Activated CD8-positive, alpha-beta memory T cell treated with anti-CD3 and anti-CD28 coated beads for 36 hours (primary cell): ENCODE data around the gene ATP9B. TPM values are rescaled to one million over a fixed set of nuclear protein-coding genes. Genes with fewer than 3 reads are reported as not detected.

Experiments used
- CTCF ChIA-PET: fragments of 350-600 bp; sonication (Branson Sonifier 250); formaldehyde crosslinking; loops from one replicate; lab custom pipeline; 2021; ENCODE audit warnings: antibody characterized with exemption; lab: Charles Lee
- POLR2A ChIA-PET: fragments of 350-600 bp; sonication (Branson Sonifier 250); formaldehyde crosslinking; loops from one replicate; lab custom pipeline; 2021; ENCODE audit warnings: antibody characterized with exemption; lab: Charles Lee
- total RNA-seq, 2 experiments: library from RNA; stranded (reverse); gene quantifications; one replicate each; pipeline ENCODE4 v1.2.3, GENCODE V29; 2021

Gene ATP9B
- total RNA-seq, 2 experiments from 2014 or later = 19.6 to 20.4 TPM

GRCh38 chr18:79421275-79421857, 352.2 kb downstream of the ATP9B start:
- CTCF ChIA-PET = interaction anchor here (0.9 to 1.7 kb wide), 3 partner anchors 13 to 103 kb away, joined by 4 to 5 read pairs (median 4); no protein-coding TSS in a partner anchor

DNA sequence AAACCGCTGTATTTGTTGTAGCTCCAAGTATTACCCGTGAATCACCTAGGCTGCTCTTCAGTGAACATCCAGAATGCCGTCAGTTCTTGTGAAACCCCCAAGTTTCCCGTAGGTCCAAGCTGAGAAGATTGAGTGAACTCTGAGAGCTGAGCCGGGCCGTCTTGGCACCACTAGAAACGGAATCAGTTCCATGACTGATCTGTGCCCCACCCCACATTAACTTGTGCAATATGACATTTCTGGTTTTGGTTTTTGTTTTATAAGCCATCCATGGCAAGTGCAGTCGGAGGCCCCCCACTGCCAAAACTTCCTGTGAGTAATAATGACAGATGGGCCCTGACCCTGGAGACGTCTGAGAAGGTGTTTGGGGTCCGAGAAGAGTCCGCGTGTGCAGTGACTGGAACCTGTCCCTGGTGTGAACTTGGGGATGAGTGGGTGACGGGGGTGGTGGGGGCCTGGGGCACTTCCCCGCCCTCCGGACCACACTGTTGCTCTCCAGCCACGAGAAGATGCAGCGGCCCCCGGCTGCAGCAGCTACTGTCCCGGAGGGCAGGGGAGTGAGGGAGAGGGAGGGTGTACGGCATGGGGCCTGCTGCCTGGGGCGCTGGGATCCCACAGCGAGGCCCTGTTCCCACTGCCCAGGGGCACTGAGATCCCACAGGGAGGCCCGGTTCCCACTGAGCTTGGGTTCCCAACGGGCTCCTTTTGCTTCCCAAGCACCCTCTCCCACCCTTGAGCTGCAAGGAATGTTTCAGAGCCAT, 353.0 kb downstream of the ATP9B start:
- CTCF ChIA-PET = interaction anchor here (0.7 to 1.7 kb wide), 5 partner anchors 12 to 102 kb away, joined by 3 to 5 read pairs (median 4); no protein-coding TSS in a partner anchor
- POLR2A ChIA-PET = interaction anchor here (2.0 kb wide), 1 partner anchor 14 kb away, joined by 8 read pairs; no protein-coding TSS in a partner anchor

More at GRCh38 chr18:79421275-79421857, 352.2 kb downstream of the ATP9B start:
- POLR2A ChIA-PET = interaction anchor here (2.0 kb wide), 1 partner anchor 15 kb away, joined by 8 read pairs; no protein-coding TSS in a partner anchor

GRCh38 chr18:79422783-79423165, 353.6 kb downstream of the ATP9B start:
- CTCF ChIA-PET = interaction anchor here (0.7 to 1.0 kb wide), 2 partner anchors 13 to 14 kb away, joined by 3 to 4 read pairs; no protein-coding TSS in a partner anchor
- POLR2A ChIA-PET = interaction anchor here (2.0 kb wide), 1 partner anchor 13 kb away, joined by 8 read pairs; no protein-coding TSS in a partner anchor

- ChIA-PET CTCF (interaction anchor here (1.0 kb wide), 1 partner anchor 15 kb away, joined by 3 read pairs; no protein-coding TSS in a partner anchor), POLR2A (interaction anchor here (2.0 kb wide), 1 partner anchor 13 kb away, joined by 8 read pairs; no protein-coding TSS in a partner anchor)
These were observed 354.2 kb downstream of the ATP9B start for GRCh38 chr18:79423211-79424007.

GRCh38 chr18:79424008-79424565, 354.9 kb downstream of the ATP9B start:
- POLR2A ChIA-PET = no interaction called here

DNA sequence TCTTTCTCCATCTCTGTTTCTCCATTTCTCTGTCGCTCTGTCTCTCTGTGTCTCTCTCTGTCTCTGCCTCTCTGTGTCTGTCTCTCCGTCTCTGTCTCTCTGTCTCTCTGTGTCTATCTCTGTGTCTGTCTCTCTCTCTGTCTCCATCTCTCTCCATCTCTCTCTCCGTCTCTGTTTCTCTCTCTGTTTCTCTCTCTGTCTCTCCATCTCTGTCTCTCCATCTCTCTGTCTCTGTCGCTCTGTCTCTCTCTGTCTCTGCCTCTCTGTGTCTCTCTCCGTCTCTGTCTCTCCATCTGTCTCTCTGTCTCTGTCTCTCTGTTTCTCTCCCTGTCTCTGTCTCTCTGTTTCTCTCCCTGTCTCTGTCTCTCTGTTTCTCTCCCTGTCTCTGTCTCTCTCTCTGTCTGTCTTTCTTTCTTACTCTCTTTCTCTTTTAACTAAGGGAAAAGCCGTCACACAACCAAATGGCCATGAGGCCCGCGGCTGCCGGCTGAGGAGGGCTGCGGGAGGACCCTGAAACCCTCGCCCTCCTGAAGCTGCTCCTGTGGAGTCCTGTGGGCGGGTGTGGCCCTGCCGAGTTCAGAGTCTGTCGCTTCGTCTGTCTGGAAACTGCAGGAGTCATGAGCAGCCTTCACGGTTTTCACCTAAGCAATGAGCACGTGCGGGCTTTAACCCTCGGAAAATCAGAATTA, 355.8 kb downstream of the ATP9B start:
- POLR2A ChIA-PET = no interaction called here

More at GRCh38 chr18:79424008-79424565, 354.9 kb downstream of the ATP9B start:
- CTCF ChIA-PET = no interaction called here

GRCh38 chr18:79425569-79425886, 356.3 kb downstream of the ATP9B start:
- ChIA-PET CTCF (no interaction called here), POLR2A (no interaction called here)

More for the DNA sequence above, 355.8 kb downstream of the ATP9B start:
- CTCF ChIA-PET = no interaction called here

DNA sequence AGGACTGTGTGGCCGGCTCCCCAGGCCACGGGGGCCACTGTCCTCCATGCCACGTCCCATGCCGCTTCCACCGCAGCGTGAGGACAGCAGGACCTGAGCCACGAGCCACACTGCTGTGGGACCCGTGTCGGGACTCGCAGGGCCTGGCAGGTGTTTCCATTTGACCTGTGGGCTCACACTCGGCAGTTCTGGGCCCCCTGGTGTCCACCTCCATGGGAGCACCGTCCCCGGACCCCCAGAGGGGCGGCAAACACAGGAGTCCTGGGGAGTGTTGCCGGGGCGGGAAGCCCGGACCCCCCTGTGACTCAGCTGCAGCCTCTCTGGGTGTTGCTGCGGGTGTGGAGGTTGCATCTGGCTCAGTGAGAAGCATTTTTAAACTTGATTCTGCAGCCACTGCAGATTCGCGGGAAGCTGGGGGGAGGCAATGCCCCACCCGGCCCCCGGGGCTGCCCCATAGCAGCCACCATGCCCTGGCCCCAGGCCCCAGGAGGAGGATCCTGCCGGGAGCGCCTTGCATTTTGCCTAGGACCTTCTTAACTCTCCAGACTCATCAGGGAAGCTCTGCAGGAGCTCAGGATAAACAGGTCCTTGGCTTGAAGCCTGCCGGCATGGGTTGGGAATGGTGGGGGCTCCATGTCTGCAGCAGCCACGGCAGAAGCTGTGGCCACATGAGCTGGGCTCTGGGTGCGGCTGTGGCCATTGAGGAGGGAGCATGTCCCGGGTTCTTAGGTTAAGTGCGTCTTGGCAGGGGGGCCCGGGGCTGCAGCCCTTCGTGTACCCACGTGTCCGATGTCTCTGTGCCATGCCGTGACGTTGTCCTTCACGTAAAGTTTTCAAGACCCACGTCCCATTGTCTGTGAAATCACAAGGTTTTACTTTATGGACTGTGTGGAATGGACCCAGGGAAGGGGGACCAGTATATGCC, 357.4 kb downstream of the ATP9B start:
- CTCF ChIA-PET = no interaction called here

DNA sequence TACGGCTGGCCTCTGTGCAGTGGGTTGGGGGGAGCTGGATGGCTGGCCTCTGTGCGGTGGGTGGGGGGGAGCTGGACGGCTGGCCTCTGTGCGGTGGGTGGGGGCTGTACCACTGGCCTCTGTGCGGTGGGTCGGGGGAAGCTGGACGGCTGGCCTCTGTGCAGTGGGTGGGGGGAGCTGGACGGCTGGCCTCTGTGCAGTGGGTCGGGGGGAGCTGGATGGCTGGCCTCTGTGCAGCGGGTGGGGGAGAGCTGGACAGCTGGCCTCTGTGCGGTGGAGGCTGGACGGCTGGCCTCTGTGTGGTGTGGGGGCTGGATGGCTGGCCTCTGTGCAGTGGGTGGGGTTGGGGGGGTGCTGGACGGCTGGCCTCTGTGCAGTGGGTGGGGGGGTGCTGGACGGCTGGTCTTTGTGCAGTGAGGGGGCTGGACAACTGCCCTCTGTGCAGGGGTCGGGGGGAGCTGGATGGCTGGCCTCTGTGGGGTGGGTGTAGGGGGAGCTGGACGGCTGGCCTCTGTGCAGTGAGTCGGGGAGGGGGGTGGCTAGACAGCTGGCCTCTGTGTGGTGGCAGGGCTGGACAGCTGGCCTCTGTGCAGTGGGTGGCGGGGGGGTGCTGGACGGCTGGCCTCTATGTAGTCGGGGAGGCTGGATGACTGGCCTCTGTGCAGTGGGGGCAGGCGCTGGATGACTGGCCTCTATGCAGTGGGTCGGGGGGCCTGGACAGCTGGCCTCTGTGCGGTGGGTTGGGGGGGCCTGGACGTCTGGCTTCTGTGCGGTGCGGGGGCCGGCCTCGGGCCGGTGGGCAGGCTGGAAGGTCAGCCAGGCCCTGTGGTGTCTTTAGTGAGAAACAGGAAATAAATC, 358.4 kb downstream of the ATP9B start:
- ChIA-PET POLR2A (no interaction called here), CTCF (no interaction called here)

More for the DNA sequence above, 357.4 kb downstream of the ATP9B start:
- POLR2A ChIA-PET = interaction anchor here (0.6 kb wide), 1 partner anchor 49 kb away, joined by 5 read pairs; no protein-coding TSS in a partner anchor

Other genes starting within 250 kb of the ATP9B start
- under 1 TPM in 1 of 2 experiments, not detected in 1; 0.02 TPM for gene SALL3, start 89.6 kb upstream of the ATP9B start, total RNA-seq